Myocyte (in vitro differentiated cells): ENCODE results near the gene HSD17B13. TPM values are rescaled to one million over a fixed set of nuclear protein-coding genes. Genes with fewer than 3 reads are reported as not detected.
"Not testable (repeated sequence)": the region's sequence is repeated elsewhere in the genome, so short reads cannot be mapped to it uniquely, and the experiment has no call there.

Experiments used
- DNase-seq: peaks from one replicate; pipeline ENCODE4 v3.0.0-alpha.2; 2012; ENCODE audit warnings: low read depth
- total RNA-seq: library from RNA; depleted of rRNA; stranded (reverse); fragments of >200 nt; gene quantifications from 2 replicates; pipeline ENCODE4 v1.2.3, GENCODE V29; 2014

The HSD17B13 gene
- total RNA-seq, 1 donor from 2014 or later: not detected

DNA sequence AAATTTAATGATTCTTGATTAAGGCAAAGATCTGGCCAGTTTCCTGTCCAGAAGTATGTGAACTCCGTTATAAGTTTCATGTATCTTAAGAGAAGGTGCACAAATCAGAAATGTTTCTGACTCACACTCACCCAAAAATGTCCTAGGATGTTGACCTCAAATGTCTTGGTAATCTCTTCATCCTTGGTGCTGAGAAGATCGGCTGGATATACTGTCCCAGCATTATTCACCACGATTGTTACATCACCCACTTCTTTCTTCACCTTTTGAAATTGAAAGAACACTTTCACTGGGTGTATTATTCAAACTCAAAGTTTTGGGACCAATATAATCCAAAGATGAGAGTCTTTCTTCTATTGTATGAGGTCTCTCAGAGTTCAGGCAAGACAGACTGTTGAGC is 5.7 kb downstream of the HSD17B13 start:
- no peak for DNase-seq

DNA sequence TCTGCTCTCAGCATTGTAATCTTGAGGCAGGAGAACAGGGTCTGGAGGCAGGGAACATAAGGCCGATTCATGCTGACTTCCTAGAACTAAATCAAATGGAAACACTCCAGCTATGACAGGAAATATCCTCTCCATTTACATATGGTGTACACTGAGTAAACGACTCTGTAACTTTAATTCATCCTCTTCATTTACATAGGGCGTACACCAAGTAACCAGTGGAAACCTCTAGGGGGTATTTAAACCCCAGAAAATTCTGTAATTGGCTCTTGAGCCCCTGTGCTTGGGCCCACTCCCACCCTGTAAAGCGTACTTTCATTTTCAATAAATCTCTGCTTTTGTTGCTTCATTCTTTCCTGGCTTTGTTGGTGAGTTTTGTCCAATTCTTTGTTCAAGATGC is 7.7 kb downstream of the HSD17B13 start:
- not testable (repeated sequence) for DNase-seq

DNA sequence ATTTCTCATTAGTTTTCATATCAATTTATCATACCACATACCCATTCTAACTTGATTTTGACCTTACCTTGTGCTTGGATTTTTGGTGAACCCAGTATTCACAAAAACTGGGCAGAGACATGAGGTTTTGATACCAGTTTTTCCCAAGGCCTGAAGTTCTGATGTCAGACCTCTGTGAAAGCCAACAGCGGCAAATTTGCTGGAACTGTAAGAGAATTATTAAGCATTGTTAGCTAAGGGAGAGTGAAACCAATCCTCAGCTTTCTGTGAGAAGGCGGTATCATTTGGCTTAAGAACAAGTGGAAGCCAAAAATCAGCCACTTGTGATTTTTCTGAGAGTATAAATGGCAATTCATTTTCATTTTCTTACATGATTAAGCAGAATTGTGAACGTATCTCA is 8.9 kb downstream of the HSD17B13 start:
- no peak for DNase-seq

DNA sequence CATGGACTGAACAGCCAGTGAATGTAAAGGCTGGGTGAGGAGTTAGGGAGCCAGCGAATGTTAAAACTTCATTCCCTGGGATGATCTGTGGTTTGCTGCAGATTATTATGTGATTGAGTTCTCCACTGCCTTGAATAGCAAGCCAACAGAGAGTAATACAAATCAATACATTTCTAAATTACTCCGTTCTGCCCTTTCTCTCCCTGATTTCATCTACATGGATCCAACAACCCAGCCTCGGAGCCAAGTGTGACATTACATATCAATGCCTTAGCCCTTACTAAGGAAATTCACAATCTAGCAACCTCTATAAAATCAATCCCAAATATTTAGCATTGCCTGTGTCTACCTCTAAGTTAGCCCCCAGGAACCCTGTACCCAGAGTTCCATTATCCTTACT is 11.0 kb downstream of the HSD17B13 start:
- DNase-seq: no peak

DNA sequence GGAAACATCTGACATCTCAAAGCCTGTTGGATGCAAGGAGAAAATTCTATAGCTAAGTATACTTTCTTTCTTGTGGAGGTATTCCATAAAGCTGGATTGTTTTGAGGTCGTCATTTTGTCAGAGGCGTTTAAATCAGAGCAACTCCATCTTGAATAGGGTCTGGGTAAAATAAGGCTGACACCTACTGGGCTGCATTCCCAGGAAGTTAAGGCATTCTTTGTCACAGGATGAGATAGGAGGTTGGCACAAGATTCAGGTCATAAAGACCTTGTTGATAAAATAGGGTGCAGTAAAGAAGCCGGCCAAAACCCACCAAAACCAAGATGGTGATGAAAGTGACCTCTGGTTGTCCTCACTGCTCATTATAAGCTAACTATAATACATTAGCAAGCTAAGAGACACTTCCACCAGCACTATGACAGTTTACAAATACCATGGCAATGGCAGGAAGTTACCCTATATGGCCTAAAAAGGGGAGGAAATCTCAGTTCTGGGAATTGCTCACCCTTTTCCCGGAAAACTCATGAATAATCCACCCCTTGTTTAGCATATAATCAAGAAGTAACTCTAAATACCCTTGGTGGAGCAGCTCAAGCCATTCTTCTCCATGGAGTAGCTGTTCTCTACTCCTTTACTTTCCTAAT is 11.9 kb downstream of the HSD17B13 start:
- DNase-seq: no peak

DNA sequence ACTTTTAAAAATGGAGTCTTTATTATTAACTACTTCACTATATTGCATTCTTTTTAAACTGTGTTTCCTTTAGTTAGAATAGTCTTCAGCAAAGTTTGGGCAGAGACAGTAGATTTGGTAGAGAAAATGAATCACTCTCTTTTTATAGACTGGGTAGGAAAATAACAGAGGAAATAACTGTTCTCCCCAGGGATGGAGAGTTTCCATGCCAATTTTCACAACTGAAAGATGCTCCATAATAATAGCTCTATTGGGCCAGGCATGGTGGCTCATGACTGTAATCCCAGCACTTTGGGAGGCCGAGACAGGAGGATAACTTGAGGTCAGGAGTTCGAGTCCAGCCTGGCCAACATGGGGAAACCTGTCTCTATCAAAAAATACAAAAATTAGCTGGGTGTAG is 13.1 kb downstream of the HSD17B13 start:
- DNase-seq: peak; percentile 59

DNA sequence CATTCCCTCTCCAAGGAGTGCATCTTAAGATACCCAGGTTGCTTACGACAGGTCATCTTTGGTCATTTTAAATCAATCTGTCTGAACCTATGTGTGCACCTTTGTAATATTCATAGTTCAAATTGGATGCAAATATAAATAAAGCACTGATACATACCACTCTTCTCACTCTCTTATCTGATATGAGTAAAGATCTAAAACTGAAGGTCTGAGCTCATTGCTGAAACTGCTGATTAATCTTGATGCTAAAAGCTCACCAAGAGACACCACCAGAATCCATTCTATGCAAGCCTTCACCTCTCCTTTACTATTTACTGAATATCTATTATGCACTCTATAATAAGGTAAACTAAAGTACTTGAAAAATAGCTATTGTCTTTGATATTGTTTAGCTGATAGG is 16.6 kb downstream of the HSD17B13 start:
- DNase-seq: no peak

DNA sequence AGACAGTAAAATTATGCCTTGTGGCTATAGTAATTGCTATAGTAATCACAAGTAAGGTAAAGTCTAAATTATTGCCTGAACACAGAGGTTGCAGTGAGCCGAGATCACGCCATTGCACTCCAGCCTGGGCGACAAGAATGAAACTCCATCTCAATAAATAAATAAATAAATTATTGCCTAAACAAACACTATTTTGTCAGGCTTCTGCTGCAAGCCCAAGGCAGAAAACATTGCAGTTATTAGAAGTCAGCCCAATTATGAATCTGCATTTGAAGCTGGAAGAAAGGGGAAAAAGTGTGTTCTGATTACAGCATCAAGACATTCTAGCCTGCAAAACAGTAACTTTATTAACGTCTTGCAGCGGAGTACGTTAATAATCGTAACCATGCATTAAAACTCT is 17.1 kb downstream of the HSD17B13 start:
- DNase-seq: no peak

DNA sequence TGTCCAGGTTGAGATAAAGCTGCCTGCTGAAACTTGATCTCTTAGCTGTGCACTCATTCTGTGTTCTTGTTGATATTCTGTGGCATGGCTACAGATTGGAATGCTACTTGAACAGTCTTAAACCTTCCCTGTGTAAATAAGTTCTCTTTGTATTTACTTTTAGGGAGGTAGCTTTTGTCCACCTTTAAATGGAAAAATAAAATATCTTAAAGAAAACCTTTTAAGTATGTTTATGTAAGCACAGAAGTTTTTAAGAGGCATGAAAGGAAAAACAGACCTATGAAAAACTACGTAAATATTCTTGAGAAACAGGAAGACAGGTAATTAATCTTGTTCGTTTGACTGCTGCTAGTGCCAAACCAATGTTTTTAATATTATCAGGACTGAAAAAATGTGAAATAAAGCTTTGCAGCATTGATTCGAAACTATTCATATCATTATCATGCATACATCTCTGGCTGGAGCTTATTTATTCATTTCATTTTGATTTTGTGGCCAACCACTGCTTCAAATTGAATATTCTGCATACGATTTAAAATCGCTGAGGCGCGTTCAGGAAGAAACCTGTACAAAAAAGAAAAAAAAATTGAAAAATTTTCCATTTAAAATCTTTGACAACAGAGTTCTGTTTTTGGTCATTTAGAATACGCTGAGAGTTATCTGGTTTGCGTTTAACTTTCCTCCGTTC is 17.8 kb downstream of the HSD17B13 start:
- DNase-seq: peak; percentile 3

DNA sequence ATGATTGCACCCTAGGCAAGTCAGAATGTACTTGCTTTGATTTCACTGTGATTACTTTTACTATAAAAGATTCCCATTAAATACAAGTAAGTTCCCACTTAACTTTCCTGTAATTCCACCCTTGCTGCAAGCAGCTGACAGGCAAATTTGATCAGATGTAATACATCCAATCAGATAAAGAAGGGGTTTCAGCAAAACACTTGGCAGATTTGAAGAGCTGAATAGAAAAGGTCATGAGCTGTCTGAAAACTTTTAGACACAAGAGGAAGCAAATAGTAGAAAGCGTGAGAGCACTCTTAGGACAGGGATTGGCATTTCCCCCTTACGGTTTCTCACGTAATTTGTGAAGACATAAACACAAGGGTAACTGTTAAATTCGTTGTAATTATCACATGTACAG is 22.8 kb downstream of the HSD17B13 start:
- DNase-seq: no peak

DNA sequence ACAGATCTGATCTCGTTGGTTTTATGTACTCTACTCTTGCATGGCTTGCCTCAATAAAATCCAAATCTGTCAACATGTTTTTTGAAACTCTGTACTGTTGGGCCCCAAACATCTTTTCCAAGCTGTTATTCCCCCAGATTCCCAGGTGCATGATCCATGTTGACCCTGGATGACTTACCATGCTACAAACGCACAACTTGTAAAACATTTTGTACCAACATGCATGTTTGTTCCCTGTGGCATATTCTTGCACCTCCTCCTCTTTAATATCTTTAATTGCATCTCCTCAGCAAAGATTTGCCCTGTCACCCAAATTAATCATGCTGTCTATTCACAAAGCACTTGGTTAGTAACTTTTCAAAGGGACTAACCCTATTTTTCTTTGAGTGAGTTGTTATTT is 24.3 kb downstream of the HSD17B13 start:
- no peak for DNase-seq

DNA sequence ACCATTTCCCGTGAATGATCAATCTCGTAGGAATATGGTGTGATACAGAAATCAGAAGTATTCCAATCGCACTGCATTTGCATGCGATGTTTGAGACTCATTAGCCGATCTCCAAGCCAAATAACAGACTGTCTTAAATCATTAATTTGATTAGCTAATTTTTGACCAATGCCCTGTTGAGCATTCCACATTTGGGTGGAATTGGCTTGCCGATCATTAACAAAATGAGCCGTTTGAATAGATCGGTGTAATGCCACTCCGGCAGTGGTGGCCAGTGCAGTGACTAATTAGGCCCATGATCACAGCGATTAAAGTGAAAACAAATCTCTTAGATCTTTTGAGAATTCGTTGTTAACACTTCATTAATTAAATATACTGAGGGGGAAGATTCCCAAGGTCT is 27.8 kb downstream of the HSD17B13 start:
- not testable (repeated sequence) for DNase-seq

DNA sequence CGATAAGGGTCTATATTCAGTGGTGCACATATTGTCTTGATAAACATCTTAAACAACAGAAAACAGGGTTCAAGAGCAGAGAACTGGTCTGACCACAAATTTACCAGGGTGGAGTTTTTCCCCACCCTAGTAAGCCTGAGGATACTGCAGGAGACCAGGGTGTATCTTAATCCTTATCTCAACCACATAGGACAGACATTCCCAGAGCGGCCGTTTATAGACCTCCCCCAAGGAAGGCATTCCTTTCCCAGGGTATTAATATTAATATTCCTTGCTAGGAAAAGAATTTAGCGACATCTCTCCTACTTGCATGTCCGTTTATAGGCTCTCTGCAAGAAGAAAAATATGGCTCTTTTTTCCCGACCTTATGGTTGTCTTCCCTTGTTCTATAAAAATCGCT is 28.8 kb downstream of the HSD17B13 start:
- DNase-seq: not testable (repeated sequence)

DNA sequence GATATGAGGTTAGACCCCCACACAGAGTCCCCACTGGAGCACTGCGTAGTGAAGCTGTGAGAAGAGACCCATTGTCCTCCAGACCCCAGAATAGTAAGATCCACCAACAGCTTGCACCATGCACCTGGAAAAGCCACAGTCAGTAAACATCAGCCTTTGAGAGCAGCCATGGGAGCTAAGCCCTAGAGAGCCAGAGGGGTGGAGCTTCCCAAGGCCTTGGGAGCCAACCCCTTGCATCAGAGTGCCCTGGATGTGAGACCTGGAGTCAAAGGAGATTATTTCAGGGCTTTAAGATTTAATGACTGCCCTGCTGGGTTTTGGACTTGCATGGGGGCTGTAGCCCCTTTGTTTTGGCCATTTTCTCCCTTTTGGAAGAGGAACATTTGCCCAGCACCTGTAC is 35.7 kb downstream of the HSD17B13 start:
- DNase-seq: no peak

DNA sequence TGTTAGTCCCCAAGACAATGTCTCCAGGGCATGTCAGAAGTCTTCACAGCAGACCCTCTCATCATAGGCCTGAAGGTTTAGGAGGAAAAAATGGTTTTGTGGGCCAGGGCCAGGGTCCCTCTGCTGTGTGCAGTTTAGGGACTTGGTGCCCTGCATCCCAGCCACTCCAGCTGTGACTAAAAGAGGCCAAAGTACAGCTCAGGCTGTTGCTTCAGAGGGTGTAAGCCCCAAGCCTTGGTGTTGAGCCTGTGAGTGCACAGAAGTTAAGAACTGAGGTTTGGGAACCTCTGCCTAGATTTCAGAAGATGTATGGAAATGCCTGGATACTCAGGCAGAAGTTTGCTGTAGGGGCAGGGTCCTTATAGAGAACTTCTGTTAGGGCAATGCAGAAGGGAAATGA is 38.4 kb downstream of the HSD17B13 start:
- not testable (repeated sequence) for DNase-seq

DNA sequence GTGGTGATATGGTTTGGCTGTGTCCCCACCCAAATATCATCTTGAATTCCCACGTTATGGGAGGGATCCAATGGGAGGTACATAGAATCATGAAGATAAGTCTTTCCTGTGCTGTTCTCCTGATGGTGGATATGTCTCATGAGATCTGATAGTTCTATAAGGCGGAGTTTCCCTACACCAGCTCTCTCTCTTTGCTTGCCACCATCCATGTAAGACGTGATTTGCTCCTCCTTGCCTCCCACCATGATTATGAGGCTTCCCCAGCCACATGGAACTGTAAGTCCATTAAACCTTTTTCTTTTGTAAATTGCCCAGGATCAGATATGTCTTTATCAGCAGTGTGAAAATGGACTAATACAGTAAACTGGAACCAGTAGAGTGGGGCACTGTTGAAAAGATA is 39.5 kb downstream of the HSD17B13 start:
- no peak for DNase-seq

DNA sequence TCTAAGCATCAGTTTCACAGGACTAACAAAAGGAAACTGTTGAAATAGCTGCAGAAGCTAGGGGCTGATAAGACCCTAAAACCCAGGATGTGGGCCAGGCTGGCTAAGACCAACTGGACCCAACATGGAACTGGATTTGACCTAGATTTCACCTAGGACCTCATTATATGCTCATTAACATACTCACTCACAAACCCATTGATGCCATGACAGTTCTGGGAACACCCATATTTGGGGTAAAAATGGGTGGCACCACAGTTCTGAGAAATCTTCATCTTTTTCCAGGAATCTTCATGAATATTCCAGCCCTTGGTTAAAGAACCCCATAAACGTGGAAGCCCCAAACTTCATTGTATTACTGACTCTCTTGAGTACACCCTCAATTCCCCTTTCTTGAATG is 41.1 kb downstream of the HSD17B13 start:
- DNase-seq: no peak

DNA sequence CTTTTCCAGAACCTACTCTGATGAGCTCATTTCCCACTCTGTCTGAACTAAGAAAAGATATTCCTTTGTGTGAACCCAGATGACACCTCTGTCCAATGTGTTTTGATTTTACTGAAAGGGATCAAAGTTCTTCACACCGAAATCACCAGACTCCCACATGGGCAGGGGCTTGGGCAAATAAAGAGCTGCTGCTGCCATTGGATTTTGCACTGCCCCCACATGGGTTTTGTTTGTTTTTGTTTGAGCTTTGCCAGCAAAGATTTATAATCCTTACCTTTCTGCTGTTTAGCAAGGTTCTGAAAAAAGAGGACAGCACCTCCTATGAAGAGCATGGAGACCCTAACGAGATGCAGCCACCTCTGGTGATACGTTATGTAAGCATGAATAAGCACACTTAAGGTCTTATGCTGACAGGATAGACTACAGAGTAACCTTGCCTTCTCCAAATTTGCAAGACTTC is 44.3 kb downstream of the HSD17B13 start:
- no peak for DNase-seq

DNA sequence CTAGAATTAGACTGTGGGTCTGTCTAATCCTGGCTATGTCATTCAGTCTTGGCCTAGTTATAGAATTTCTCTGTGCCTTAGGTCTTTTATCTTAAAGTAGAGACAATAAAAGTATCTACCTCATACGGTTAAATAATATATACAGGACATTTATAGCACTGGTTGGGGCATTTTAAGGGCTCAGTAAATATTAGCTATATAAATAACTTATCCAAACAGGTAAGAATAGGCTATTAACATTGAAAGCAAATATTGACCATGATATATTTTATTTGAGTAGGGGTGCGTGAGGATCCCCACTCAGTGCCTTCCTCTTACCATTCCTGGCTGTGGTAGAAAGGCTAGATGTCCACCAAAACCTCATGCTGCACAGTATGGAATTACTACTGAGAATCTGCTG is 47.4 kb downstream of the HSD17B13 start:
- no peak for DNase-seq

DNA sequence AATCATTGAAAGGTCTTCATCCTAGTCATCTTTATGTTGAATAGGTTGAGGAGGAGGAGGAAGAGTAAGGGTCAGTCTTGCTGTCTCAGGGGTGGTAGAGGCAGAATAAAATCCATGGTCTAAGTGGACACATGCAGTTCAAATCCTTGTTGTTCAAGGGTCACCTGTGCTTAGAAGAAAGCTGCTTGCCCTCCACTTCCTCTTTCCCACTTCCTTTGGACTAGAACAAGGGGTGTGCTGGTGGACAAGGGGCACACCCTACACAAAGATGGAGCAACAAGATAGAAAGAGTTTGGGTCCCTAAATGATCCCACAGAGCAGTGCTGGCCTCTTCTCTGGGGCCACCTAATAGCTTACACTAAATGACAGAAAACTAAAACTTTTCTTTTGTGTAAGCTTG is 47.9 kb downstream of the HSD17B13 start:
- DNase-seq: no peak

DNA sequence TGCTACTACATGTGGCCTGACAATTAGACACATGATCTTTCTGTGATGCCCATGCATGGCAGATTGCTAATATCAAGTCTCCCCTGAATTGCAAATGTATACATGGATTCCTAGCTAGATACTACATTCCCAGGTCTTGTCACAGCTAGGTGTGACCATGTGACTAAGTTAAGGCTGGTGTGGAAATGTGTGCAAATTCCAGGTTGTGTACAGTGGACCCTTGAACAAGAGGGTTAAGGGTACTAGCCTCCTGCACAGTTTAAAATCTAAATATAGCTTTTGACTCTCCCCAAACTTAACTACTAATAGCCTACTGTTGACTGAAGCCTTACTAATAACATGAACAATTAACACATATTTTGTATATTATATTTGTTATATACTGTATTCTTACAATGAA is 48.4 kb downstream of the HSD17B13 start:
- no peak for DNase-seq

DNA sequence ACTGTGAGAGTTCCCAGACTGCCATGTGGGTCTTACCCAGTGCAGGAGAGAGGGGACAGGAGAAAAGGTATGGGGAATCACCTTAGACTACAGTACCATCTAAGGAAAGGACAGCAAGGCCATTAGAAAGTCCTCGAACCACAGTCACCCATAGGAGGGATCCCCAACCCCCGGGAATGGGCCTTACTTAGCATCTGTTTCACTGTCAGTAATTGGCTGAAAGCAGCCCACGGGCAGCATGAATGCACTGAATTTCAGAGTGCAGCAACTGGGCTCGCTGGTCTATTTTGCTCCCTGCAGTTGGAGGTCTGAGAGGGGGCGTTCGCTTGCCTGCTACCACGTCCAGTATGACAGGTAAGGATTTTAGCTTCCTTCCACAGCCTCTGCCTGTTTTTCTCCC is 51.9 kb downstream of the HSD17B13 start:
- DNase-seq: no peak

DNA sequence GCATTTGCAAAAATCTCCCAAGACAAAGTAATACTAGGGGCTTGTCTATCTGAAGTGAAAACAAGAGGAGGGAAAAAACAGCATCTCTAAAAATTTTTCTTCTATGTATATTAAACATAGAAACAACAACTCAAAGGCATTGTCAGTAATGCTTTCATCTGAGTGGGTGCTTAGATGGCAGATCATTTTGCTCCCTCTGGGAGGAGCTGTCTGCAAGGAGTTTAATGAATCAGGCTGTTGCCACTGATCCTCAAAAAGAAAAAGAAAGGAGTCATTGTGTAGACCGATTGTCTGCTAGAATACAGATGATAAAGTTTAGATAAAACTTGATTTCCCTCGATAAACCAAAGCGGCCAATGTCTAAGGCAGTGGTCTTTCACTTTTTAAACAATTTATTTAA is 52.5 kb downstream of the HSD17B13 start:
- DNase-seq: peak; percentile 54
